Mesothelial cell of epicardium (in vitro differentiated cells): ENCODE results near the gene GDI1. TPM values are rescaled to one million over a fixed set of nuclear protein-coding genes. Genes with fewer than 3 reads are reported as not detected.
A peak's percentile ranks its signal among the peaks of the same experiment; 100 is the strongest.

Experiments
- DNase-seq, 2 experiments: peaks; one replicate each; pipeline ENCODE4 v3.0.0; 2021; ENCODE audit warnings: low spot score in 2 of 2; ENCODE audit not compliant: unreplicated experiment in 2 of 2
- H3K27ac Mint-ChIP-seq: 2 replicates; pipeline ENCODE4 v1.8.0; 2021; ENCODE audit warnings: mixed read lengths
- H3K27me3 Mint-ChIP-seq: 2 replicates; pipeline ENCODE4 v1.8.0; 2021; ENCODE audit warnings: low read depth, mixed read lengths
- H3K36me3 Mint-ChIP-seq: 2 replicates; pipeline ENCODE4 v1.8.0; 2021; ENCODE audit warnings: mixed read lengths
- H3K4me1 Mint-ChIP-seq: 2 replicates; pipeline ENCODE4 v1.8.0; 2021; ENCODE audit warnings: mixed read lengths
- H3K4me3 Mint-ChIP-seq: 2 replicates; pipeline ENCODE4 v1.8.0; 2021; ENCODE audit warnings: mild to moderate bottlenecking, moderate library complexity, mixed read lengths
- H3K9me3 Mint-ChIP-seq: 2 replicates; pipeline ENCODE4 v1.8.0; 2021; ENCODE audit warnings: mixed read lengths
- CTCF ChIP-seq: fragments of 200-600 bp; sonication (generic); IDR thresholded peaks from one replicate; pipeline ENCODE4 v1.5.0; 2021; ENCODE audit warnings: antibody characterized with exemption; ENCODE audit not compliant: unreplicated experiment
- total RNA-seq: library from RNA; stranded (reverse); gene quantifications from 3 replicates; pipeline ENCODE4 v1.2.1, GENCODE V29; 2021

Gene GDI1
- total RNA-seq, 1 donor from 2014 or later = 150 TPM

- TF ChIP-seq CTCF = no peak
- H3K27ac Mint-ChIP-seq = no peak overlapping the region
- peaks cover 10% of the 10 kb centered on the region for H3K36me3 Mint-ChIP-seq
- H3K4me3 Mint-ChIP-seq = no peak overlapping the region
- H3K9me3 Mint-ChIP-seq = peaks cover 8% of the 10 kb centered on the region
- H3K4me1 Mint-ChIP-seq = peaks cover 26% of the 10 kb centered on the region
- no peaks in the 10 kb centered on the region for H3K27me3 Mint-ChIP-seq
- DNase-seq = no peak
Observed at GRCh38 chrX:154432210-154432609, 4.7 kb upstream of the GDI1 start.

GRCh38 chrX:154433605-154434004 is 3.3 kb upstream of the GDI1 start:
- no peaks in the 10 kb centered on the region for H3K27me3 Mint-ChIP-seq
- no peak for TF ChIP-seq CTCF
- H3K4me3 Mint-ChIP-seq = no peak overlapping the region
- peaks cover 27% of the 10 kb centered on the region for H3K4me1 Mint-ChIP-seq
- H3K9me3 Mint-ChIP-seq = peaks cover 4% of the 10 kb centered on the region
- no peak overlapping the region for H3K27ac Mint-ChIP-seq
- no peak for DNase-seq
- peaks cover 10% of the 10 kb centered on the region for H3K36me3 Mint-ChIP-seq

GRCh38 chrX:154434394-154435168 is 2.4 kb upstream of the GDI1 start:
- Mint-ChIP-seq H3K36me3 (peaks cover 12% of the 10 kb centered on the region), H3K27me3 (no peaks in the 10 kb centered on the region), H3K27ac (no peak overlapping the region), H3K4me1 (peaks cover 22% of the 10 kb centered on the region), H3K9me3 (peaks cover 4% of the 10 kb centered on the region), H3K4me3 (no peak overlapping the region)
- TF ChIP-seq CTCF = no peak
- no peak for DNase-seq

GRCh38 chrX:154435171-154435733 is 1.7 kb upstream of the GDI1 start:
- H3K36me3 Mint-ChIP-seq = peaks cover 12% of the 10 kb centered on the region
- H3K27ac Mint-ChIP-seq = no peak overlapping the region
- peaks cover 4% of the 10 kb centered on the region for H3K9me3 Mint-ChIP-seq
- H3K4me3 Mint-ChIP-seq = no peak overlapping the region
- H3K4me1 Mint-ChIP-seq = peaks cover 19% of the 10 kb centered on the region
- TF ChIP-seq CTCF = no peak
- DNase-seq = no peak
- H3K27me3 Mint-ChIP-seq = no peaks in the 10 kb centered on the region

- no peak for TF ChIP-seq CTCF
- H3K9me3 Mint-ChIP-seq = no peaks in the 10 kb centered on the region
- H3K27ac Mint-ChIP-seq = peak overlapping the region; percentile 13
- peak overlapping the region; percentile 75 for H3K4me3 Mint-ChIP-seq
- H3K27me3 Mint-ChIP-seq = no peaks in the 10 kb centered on the region
- peaks cover 13% of the 10 kb centered on the region for H3K36me3 Mint-ChIP-seq
- DNase-seq = no peak
- peaks cover 11% of the 10 kb centered on the region for H3K4me1 Mint-ChIP-seq
Observed at GRCh38 chrX:154436374-154436982, 476 bp upstream of the GDI1 start.
